ENCODE results near the gene STX11. TPM values are rescaled to one million over a fixed set of nuclear protein-coding genes. Genes with fewer than 3 reads are reported as not detected.

Gene STX11
- total and polyA plus RNA-seq, 12 donors: 0.50 to 22.2 (median 6.3) TPM

DNA sequence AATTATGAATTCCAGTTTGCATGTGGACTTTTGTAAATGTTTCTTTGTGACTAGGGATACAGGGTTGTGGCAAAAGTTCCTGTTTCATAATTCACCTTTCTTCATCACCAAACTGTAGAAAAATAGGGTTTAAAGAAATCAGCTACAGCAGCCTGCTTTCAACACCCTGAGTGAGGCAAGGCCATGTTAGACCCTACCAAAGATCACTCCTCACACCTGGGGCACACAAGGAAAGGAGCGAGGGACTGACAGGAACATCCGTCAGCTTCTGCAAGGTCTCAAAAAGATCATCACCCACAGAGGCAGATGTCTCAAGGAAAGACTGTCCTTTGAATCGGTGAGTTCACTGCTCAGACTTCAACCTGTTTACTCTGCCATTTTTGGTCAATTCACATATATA, 10.5 kb upstream of the STX11 start:
- no peak for DNase-seq
- no peak overlapping the region for H3K27ac ChIP-seq
- WGBS, 4 donors: 82 to 94% (median 89%) methylated on average over 3 of the region's 3 CpGs
- no peaks in the 10 kb centered on the region for H3K36me3 ChIP-seq (replicated peaks in 1 of 2)
- H3K27me3 ChIP-seq: no peaks in the 10 kb centered on the region
- H3K4me3 ChIP-seq: no peak overlapping the region
- no peak for TF ChIP-seq POLR2A (IDR thresholded peaks at IDR 0.05)
- TF ChIP-seq, protein P1, sequence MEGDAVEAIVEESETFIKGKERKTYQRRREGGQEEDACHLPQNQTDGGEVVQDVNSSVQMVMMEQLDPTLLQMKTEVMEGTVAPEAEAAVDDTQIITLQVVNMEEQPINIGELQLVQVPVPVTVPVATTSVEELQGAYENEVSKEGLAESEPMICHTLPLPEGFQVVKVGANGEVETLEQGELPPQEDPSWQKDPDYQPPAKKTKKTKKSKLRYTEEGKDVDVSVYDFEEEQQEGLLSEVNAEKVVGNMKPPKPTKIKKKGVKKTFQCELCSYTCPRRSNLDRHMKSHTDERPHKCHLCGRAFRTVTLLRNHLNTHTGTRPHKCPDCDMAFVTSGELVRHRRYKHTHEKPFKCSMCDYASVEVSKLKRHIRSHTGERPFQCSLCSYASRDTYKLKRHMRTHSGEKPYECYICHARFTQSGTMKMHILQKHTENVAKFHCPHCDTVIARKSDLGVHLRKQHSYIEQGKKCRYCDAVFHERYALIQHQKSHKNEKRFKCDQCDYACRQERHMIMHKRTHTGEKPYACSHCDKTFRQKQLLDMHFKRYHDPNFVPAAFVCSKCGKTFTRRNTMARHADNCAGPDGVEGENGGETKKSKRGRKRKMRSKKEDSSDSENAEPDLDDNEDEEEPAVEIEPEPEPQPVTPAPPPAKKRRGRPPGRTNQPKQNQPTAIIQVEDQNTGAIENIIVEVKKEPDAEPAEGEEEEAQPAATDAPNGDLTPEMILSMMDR (IDR thresholded peaks at IDR 0.05): no peak
- no peaks in the 10 kb centered on the region for H3K4me1 ChIP-seq (replicated peaks in 1 of 2)
- no peaks in the 10 kb centered on the region for H3K9me3 ChIP-seq (replicated peaks in 1 of 3)
- intact Hi-C loops (cut with DNase I): no loop called here

DNA sequence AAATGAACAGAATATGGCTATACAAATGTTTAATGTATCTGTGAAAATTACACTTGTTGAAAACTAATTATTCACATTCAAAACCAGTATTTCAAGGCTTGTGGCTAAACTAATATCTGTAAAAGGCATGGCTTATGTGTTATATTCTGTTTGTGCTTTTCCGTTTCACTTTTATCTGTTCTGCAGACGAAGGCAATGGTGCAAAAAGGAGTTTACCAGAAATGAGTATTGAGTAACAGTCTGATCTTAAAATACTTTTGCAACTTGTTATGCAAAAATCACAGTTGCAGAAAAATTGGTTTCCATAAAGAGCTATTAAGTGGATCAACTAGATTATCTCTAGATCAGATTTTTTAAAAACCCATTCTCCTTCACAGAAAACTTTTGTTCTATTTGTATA, 9.4 kb upstream of the STX11 start:
- DNase-seq: no peak
- intact Hi-C loops (cut with DNase I): no loop called here
- Histone ChIP-seq H3K27ac (no peak overlapping the region), H3K4me1 (replicated peaks in 1 of 2) (no peaks in the 10 kb centered on the region), H3K27me3 (no peaks in the 10 kb centered on the region), H3K9me3 (replicated peaks in 1 of 3) (no peaks in the 10 kb centered on the region), H3K4me3 (no peak overlapping the region), H3K36me3 (replicated peaks in 1 of 2) (no peaks in the 10 kb centered on the region)
- no peak for TF ChIP-seq POLR2A (IDR thresholded peaks at IDR 0.05)
- WGBS, 4 donors: 58 to 79% (median 63%) methylated on average over 2 of the region's 2 CpGs

DNA sequence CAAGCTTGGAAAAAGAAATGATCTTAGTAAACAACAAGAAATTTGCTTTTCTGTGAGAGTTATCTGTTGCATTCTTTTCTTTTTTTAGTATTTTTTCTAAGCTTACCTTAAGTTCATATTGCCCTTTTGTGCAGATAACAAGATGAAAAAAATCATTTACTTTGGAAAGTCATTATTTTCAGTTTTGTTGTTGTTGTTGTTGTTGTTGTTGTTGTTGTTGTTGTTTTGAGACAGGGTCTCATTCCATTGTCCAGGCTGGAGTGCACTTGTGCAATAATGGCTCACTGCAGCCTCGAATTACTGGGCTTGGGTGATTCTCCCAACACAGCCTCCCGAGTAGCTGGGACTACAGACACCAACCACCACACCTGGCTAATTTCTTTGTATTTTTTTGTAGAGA, 8.8 kb upstream of the STX11 start:
- H3K9me3 ChIP-seq (replicated peaks in 1 of 3): no peaks in the 10 kb centered on the region
- H3K27ac ChIP-seq: no peak overlapping the region
- no peak for TF ChIP-seq POLR2A (IDR thresholded peaks at IDR 0.05)
- TF ChIP-seq, protein P1 (IDR thresholded peaks at IDR 0.05): no peak
- 63 to 84% (median 75%) methylated on average over 2 of the region's 2 CpGs for WGBS, 4 donors
- no peak for DNase-seq
- no peak overlapping the region for H3K4me3 ChIP-seq
- H3K4me1 ChIP-seq (replicated peaks in 1 of 2): no peaks in the 10 kb centered on the region
- intact Hi-C loops (cut with DNase I): no loop called here
- no peaks in the 10 kb centered on the region for H3K27me3 ChIP-seq
- H3K36me3 ChIP-seq (replicated peaks in 1 of 2): no peaks in the 10 kb centered on the region

DNA sequence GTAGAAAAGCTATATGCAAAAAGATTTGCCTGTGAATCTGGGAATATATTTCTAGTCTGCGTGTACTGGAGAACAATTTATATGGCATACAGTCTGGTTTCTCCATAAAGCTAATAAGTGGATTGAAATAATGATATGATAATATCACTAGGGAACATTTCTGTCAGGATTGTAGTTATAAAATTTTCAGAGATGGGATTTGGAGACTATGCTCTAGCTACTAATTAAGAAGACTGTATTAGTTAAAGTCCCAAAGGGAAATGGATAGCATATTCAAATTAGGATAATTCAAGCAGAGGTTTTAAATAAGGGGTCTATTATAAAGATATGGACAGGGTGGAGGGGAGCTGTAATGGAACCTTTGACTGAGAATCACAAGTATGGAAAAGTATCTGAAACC, 7.2 kb upstream of the STX11 start:
- no peaks in the 10 kb centered on the region for H3K9me3 ChIP-seq (replicated peaks in 1 of 3)
- no peaks in the 10 kb centered on the region for H3K36me3 ChIP-seq (replicated peaks in 1 of 2)
- no peak overlapping the region for H3K27ac ChIP-seq
- no peaks in the 10 kb centered on the region for H3K27me3 ChIP-seq
- H3K4me1 ChIP-seq (replicated peaks in 1 of 2): no peaks in the 10 kb centered on the region
- no peak overlapping the region for H3K4me3 ChIP-seq
- intact Hi-C loops (cut with DNase I): no loop called here
- no peak for DNase-seq
- 89 to 97% (median 94%) methylated on average over 1 of the region's 1 CpG for WGBS, 4 donors
- TF ChIP-seq POLR2A (IDR thresholded peaks at IDR 0.05): no peak
- TF ChIP-seq, protein P1 (IDR thresholded peaks at IDR 0.05): no peak

DNA sequence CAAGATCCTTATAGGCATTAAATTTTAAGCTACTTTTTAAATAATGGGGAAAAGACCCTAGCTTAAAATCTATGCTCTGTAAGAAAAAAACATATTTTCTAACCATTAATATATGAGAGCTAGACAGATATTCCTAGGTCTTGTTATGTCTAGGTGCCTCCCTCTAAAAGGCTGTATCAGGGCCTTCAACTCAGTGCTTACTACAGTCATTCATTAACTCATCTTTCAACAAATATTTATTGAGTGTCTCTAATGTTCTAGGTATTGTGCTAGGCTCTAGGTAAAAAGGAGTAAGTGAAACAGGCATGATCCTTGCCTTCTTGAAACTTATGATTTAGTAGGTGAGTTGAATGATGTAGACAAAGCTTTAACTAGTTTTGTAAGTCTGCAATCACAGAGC, 6.4 kb upstream of the STX11 start:
- intact Hi-C loops (cut with DNase I): no loop called here
- Histone ChIP-seq H3K4me3 (no peak overlapping the region), H3K27ac (no peak overlapping the region), H3K4me1 (replicated peaks in 1 of 2) (no peaks in the 10 kb centered on the region), H3K27me3 (no peaks in the 10 kb centered on the region), H3K36me3 (replicated peaks in 1 of 2) (no peaks in the 10 kb centered on the region), H3K9me3 (replicated peaks in 1 of 3) (no peaks in the 10 kb centered on the region)
- no peak for DNase-seq
- TF ChIP-seq POLR2A (IDR thresholded peaks at IDR 0.05): no peak
- TF ChIP-seq, protein P1 (IDR thresholded peaks at IDR 0.05): no peak

Measured in adrenal gland (tissue), 12 donors.